HCT116 (cell line): Measurements from ENCODE around the gene SCUBE2. TPM values are rescaled to one million over a fixed set of nuclear protein-coding genes. Genes with fewer than 3 reads are reported as not detected.

Experiments
- ATAC-seq: fragments of 200-7000 bp; cut with Tn5 transposase; 2 replicates; pipeline ENCODE4 v1.9.1; 2020; ENCODE audit warnings: mild to moderate bottlenecking, moderate library complexity
- BruUV-seq: library from RNA; stranded (reverse); fragments of 400-500 nt; replicated peaks from 2 replicates; lab custom pipeline; 2021; lab: Mats Ljungman, UMichigan
- CTCF ChIA-PET: fragments of 300-600 bp; sonication (Branson Sonifier 250); formaldehyde crosslinking; loops from one replicate; lab custom pipeline; 2021; ENCODE audit warnings: antibody characterized with exemption; lab: Charles Lee
- POLR2A ChIA-PET: fragments of 300-600, 350-600 bp; sonication (Branson Sonifier 250); formaldehyde crosslinking; loops from one replicate; lab custom pipeline; 2021; ENCODE audit warnings: antibody characterized with exemption; lab: Charles Lee
- RAD21 ChIA-PET, 2 experiments: fragments of 300-600 bp; sonication (Branson Sonifier 250); formaldehyde crosslinking; loops; one replicate each; lab custom pipeline; 2023; ENCODE audit warnings: low total read pairs in 2 of 2; ENCODE audit not compliant: uncharacterized antibody in 2 of 2, unreplicated experiment in 2 of 2, low non-redundant PET in 1 of 2; lab: Charles Lee
- DNase-seq: peaks from one replicate; pipeline ENCODE4 v3.0.0-alpha.2; 2010; ENCODE audit warnings: low read depth, low spot score
- H2AFZ ChIP-seq: fragments of 200-600 bp; shearing (Covaris generic), sonication (generic); 2 replicates; pipeline ENCODE4 v1.6.1; 2017; ENCODE audit warnings: low read depth, mixed run types, mixed read lengths, antibody characterized with exemption, low read length; ENCODE audit not compliant: poor library complexity, severe bottlenecking
- H3K27ac ChIP-seq: 2 replicates; pipeline ENCODE4 v1.5.1; 2012; ENCODE audit warnings: low read depth, low read length
- H3K27me3 ChIP-seq: fragments of 200-600 bp; sonication (generic); 2 replicates; pipeline ENCODE4 v1.6.1; 2016; ENCODE audit warnings: mixed run types, low read length, mixed read lengths; ENCODE audit not compliant: insufficient read depth
- H3K36me3 ChIP-seq, 2 experiments: fragments of 200-500 bp in 1 of 2; fragments of 200-600 bp in 1 of 2; sonication (Bioruptor generic) in 1 of 2; sonication (generic) in 1 of 2; 2 replicates each; pipeline versions ENCODE4 v1.5.1 to v1.6.1; 2014 to 2016; ENCODE audit warnings: low read length in 2 of 2, inconsistent platforms in 1 of 2, mixed read lengths in 1 of 2, mixed run types in 1 of 2; ENCODE audit not compliant: insufficient read depth in 2 of 2, control insufficient read depth in 1 of 2
- H3K4me1 ChIP-seq, 2 experiments: fragments of 200-600 bp in 1 of 2; sonication (generic) in 1 of 2; 2 replicates each; pipeline versions ENCODE4 v1.5.1 to v1.6.1; 2012 to 2017; ENCODE audit warnings: low read length in 2 of 2, inconsistent platforms in 1 of 2, mild to moderate bottlenecking in 1 of 2, mixed read lengths in 1 of 2, mixed run types in 1 of 2, moderate library complexity in 1 of 2; ENCODE audit not compliant: insufficient read depth in 2 of 2, control insufficient read depth in 1 of 2
- H3K4me2 ChIP-seq: fragments of 200-600 bp; sonication (generic); 2 replicates; pipeline ENCODE4 v1.6.1; 2017; ENCODE audit warnings: mixed run types, low read length, mixed read lengths
- H3K4me3 ChIP-seq, 2 experiments: fragments of 200-600 bp in 1 of 2; sonication (generic) in 1 of 2; replicated peaks in 1 of 2; 2 replicates each; pipeline ENCODE4 v1.5.1; 2011 to 2016; ENCODE audit warnings: low read length in 2 of 2, control low read depth in 1 of 2, low read depth in 1 of 2, mild to moderate bottlenecking in 1 of 2, mixed read lengths in 1 of 2, mixed run types in 1 of 2
- H3K79me2 ChIP-seq: fragments of 200-600 bp; sonication (generic); 2 replicates; pipeline ENCODE4 v1.6.1; 2017; ENCODE audit warnings: mild to moderate bottlenecking, mixed run types, low read length, moderate library complexity, mixed read lengths; ENCODE audit not compliant: insufficient read depth
- H3K9ac ChIP-seq: fragments of 200-600 bp; sonication (generic); 2 replicates; pipeline ENCODE4 v1.6.1; 2016; ENCODE audit warnings: low read length, mixed read lengths
- H3K9me2 ChIP-seq: fragments of 200-600 bp; sonication (generic), shearing (Covaris generic); 2 replicates; pipeline ENCODE4 v1.6.1; 2017; ENCODE audit warnings: mixed run types, mild to moderate bottlenecking, moderate library complexity; ENCODE audit not compliant: insufficient read depth
- H3K9me3 ChIP-seq, 2 experiments: fragments of 200-500 bp in 1 of 2; fragments of 200-600 bp in 1 of 2; sonication (Bioruptor generic) in 1 of 2; sonication (generic) in 1 of 2; 2 replicates each; pipeline ENCODE4 v1.6.1; 2014 to 2017; ENCODE audit warnings: low read length in 2 of 2, mixed read lengths in 2 of 2, inconsistent platforms in 1 of 2, low read depth in 1 of 2, mild to moderate bottlenecking in 1 of 2, mixed run types in 1 of 2, moderate library complexity in 1 of 2; ENCODE audit not compliant: control insufficient read depth in 1 of 2, insufficient read depth in 1 of 2
- H4K20me1 ChIP-seq: fragments of 200-600 bp; sonication (generic), shearing (Covaris generic); 2 replicates; pipeline ENCODE4 v1.6.1; 2017; ENCODE audit warnings: mixed run types, mild to moderate bottlenecking, moderate library complexity; ENCODE audit not compliant: insufficient read depth
- CEBPB ChIP-seq: IDR thresholded peaks from 2 replicates; pipeline ENCODE4 v1.6.1; 2012; ENCODE audit warnings: low read depth
- ELF1 ChIP-seq: IDR thresholded peaks from 2 replicates; pipeline ENCODE4 v1.6.1; 2012; ENCODE audit warnings: low read depth, borderline replicate concordance
- FOSL1 ChIP-seq: IDR thresholded peaks from 2 replicates; pipeline ENCODE4 v1.6.1; 2012; ENCODE audit warnings: low read depth
- JUND ChIP-seq: IDR thresholded peaks from 2 replicates; pipeline ENCODE4 v1.6.1; 2012
- POLR2AphosphoS5 ChIP-seq: IDR thresholded peaks from 2 replicates; pipeline ENCODE4 v1.6.1; 2011; ENCODE audit warnings: mild to moderate bottlenecking, low read depth, low read length, moderate library complexity
- REST ChIP-seq: IDR thresholded peaks from 2 replicates; pipeline ENCODE4 v1.6.1; 2012; ENCODE audit warnings: low read depth
- YY1 ChIP-seq: IDR thresholded peaks from 2 replicates; pipeline ENCODE4 v1.6.1; 2011; ENCODE audit warnings: low read length, low read depth, moderate library complexity, mild to moderate bottlenecking; ENCODE audit not compliant: insufficient replicate concordance; ENCODE audit errors: extremely low read depth
- intact Hi-C: fragments of 100-400 bp; cut with micrococcal nuclease; formaldehyde crosslinking; loops from 2 replicates; pipeline ENCODE4 v1.10.0; 2022
- total RNA-seq: library from RNA; stranded (reverse); gene quantifications from one replicate; pipeline ENCODE4 v1.2.1, GENCODE V29; 2021; ENCODE audit not compliant: unreplicated experiment

The SCUBE2 gene
- total RNA-seq, 1 experiment from 2014 or later = 1.3 TPM

GRCh38 chr11:9123595-9124304 lies 32.4 kb upstream of the SCUBE2 start:
- no peak for DNase-seq
- H4K20me1 ChIP-seq = no peaks in the 10 kb centered on the region
- no peak for ATAC-seq
- no peak overlapping the region for H2AFZ ChIP-seq
- no peaks in the 10 kb centered on the region for H3K79me2 ChIP-seq
- no peaks in the 10 kb centered on the region for H3K9me3 ChIP-seq
- CTCF ChIA-PET = no interaction called here
- H3K9me2 ChIP-seq = no peaks in the 10 kb centered on the region
- RAD21 ChIA-PET = no interaction called here
- no TSS peak for BruUV-seq
- no peak for TF ChIP-seq YY1
- no peak for TF ChIP-seq FOSL1
- TF ChIP-seq CEBPB = no peak
- no peak for TF ChIP-seq JUND
- TF ChIP-seq REST = no peak
- no peak overlapping the region for H3K9ac ChIP-seq
- H3K27ac ChIP-seq = no peak overlapping the region
- no peak overlapping the region for H3K4me2 ChIP-seq
- no peaks in the 10 kb centered on the region for H3K36me3 ChIP-seq
- intact Hi-C loops = no loop called here
- no peaks in the 10 kb centered on the region for H3K4me1 ChIP-seq
- POLR2A ChIA-PET = no interaction called here
- no peaks in the 10 kb centered on the region for H3K27me3 ChIP-seq
- H3K4me3 ChIP-seq = no peak overlapping the region

DNA sequence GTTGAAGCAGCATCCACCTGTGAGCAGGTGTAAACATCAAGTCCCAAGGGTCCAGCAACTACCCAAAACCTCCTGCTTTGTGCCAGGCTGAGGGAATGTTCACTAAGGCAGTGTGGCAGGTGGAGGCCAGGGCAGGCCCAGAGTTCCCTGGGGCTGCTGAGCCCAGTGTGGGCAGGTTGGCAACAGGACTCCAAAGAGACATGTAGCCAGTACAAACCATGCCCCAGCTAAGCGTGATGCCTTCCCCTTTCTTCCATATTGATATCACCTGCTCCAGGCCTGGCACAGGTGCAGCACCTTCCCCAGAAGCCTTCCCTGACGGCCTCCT lies 30.0 kb upstream of the SCUBE2 start:
- ChIA-PET RAD21 (no interaction called here), CTCF (no interaction called here), POLR2A (no interaction called here)
- H4K20me1 ChIP-seq = no peaks in the 10 kb centered on the region
- H3K36me3 ChIP-seq = no peaks in the 10 kb centered on the region
- H3K9ac ChIP-seq = no peak overlapping the region
- no peak overlapping the region for H3K4me3 ChIP-seq
- BruUV-seq = no TSS peak
- H3K4me2 ChIP-seq = no peak overlapping the region
- intact Hi-C loops = no loop called here
- H3K9me3 ChIP-seq = no peaks in the 10 kb centered on the region
- no peaks in the 10 kb centered on the region for H3K27me3 ChIP-seq
- H3K9me2 ChIP-seq = no peaks in the 10 kb centered on the region
- ATAC-seq (no peak), DNase-seq (no peak)
- H3K4me1 ChIP-seq = no peaks in the 10 kb centered on the region
- TF ChIP-seq ELF1 (no peak), POLR2AphosphoS5 (no peak)
- no peak overlapping the region for H2AFZ ChIP-seq
- no peak overlapping the region for H3K27ac ChIP-seq
- no peaks in the 10 kb centered on the region for H3K79me2 ChIP-seq
